GM21529 (cell line): ENCODE measurements around the gene TNFRSF6B.

Experiments used
- ATAC-seq: cut with Tn5 transposase; IDR thresholded peaks from one replicate; pipeline ENCODE4 v1.9.1; 2021; ENCODE audit not compliant: unreplicated experiment

TNFRSF6B gene

GRCh38 chr20:63695424-63696305 is 787 bp upstream of the TNFRSF6B start:
- no peak for ATAC-seq

- no peak for ATAC-seq
These were observed 185 bp upstream of the TNFRSF6B start for GRCh38 chr20:63696306-63696627.

- no peak for ATAC-seq
These were observed 960 bp downstream of the TNFRSF6B start for GRCh38 chr20:63697357-63697867.

- no peak for ATAC-seq
These were observed 1.6 kb downstream of the TNFRSF6B start for GRCh38 chr20:63697868-63698545.

- ATAC-seq = no peak
These were observed 2.5 kb downstream of the TNFRSF6B start for GRCh38 chr20:63698739-63699465.

- ATAC-seq = no peak
These were observed 3.2 kb downstream of the TNFRSF6B start for GRCh38 chr20:63699466-63700198.

- no peak for ATAC-seq
These were observed 4.0 kb downstream of the TNFRSF6B start for GRCh38 chr20:63700199-63701050.

- ATAC-seq = no peak
These were observed 4.5 kb downstream of the TNFRSF6B start for GRCh38 chr20:63701051-63701328.

- no peak for ATAC-seq
These were observed 5.0 kb downstream of the TNFRSF6B start for GRCh38 chr20:63701329-63702035.

GRCh38 chr20:63702036-63702665 is 5.7 kb downstream of the TNFRSF6B start:
- ATAC-seq = no peak

GRCh38 chr20:63702751-63703470 is 6.5 kb downstream of the TNFRSF6B start:
- no peak for ATAC-seq

- ATAC-seq = no peak
These were observed 7.1 kb downstream of the TNFRSF6B start for GRCh38 chr20:63703471-63703975.

- no peak for ATAC-seq
These were observed 7.7 kb downstream of the TNFRSF6B start for GRCh38 chr20:63703976-63704748.

GRCh38 chr20:63704749-63705117 is 8.3 kb downstream of the TNFRSF6B start:
- no peak for ATAC-seq

- ATAC-seq = no peak
These were observed 9.0 kb downstream of the TNFRSF6B start for GRCh38 chr20:63705232-63706026.

- ATAC-seq = no peak
These were observed 9.7 kb downstream of the TNFRSF6B start for GRCh38 chr20:63706027-63706695.
